WTC11 (cell line): Measurements from ENCODE around the gene PIP4K2C. TPM values are rescaled to one million over a fixed set of nuclear protein-coding genes. Genes with fewer than 3 reads are reported as not detected.

Source experiments
- ATAC-seq: fragments of 200-7000 bp; cut with Tn5 transposase; 2 replicates; pipeline ENCODE4 v1.10.0; 2021; ENCODE audit warnings: mild to moderate bottlenecking, moderate library complexity
- CTCF ChIA-PET: fragments of 300-600 bp; sonication (Branson Sonifier 250); formaldehyde crosslinking; loops from one replicate; lab custom pipeline; 2021; ENCODE audit warnings: antibody characterized with exemption; lab: Charles Lee
- POLR2A ChIA-PET: fragments of 350-600 bp; sonication (Branson Sonifier 250); formaldehyde crosslinking; loops from one replicate; lab custom pipeline; 2021; ENCODE audit warnings: antibody characterized with exemption; lab: Charles Lee
- DNase-seq: peaks from one replicate; pipeline ENCODE4 v3.0.0; 2021; ENCODE audit warnings: low spot score
- H3K27ac Mint-ChIP-seq: 2 replicates; pipeline ENCODE4 v1.8.0; 2021; ENCODE audit warnings: mixed read lengths
- H3K27me3 Mint-ChIP-seq: 2 replicates; pipeline ENCODE4 v1.8.0; 2021; ENCODE audit warnings: low read depth, mild to moderate bottlenecking, moderate library complexity, mixed read lengths
- H3K36me3 Mint-ChIP-seq: 2 replicates; pipeline ENCODE4 v1.8.0; 2021; ENCODE audit warnings: mixed read lengths
- H3K4me1 Mint-ChIP-seq: 2 replicates; pipeline ENCODE4 v1.8.0; 2022; ENCODE audit warnings: mixed read lengths
- H3K4me3 Mint-ChIP-seq: 2 replicates; pipeline ENCODE4 v1.8.0; 2021; ENCODE audit warnings: mild to moderate bottlenecking, moderate library complexity, mixed read lengths
- H3K9me3 Mint-ChIP-seq: 2 replicates; pipeline ENCODE4 v1.8.0; 2021; ENCODE audit warnings: mixed read lengths
- CREM ChIP-seq: sonication (generic); formaldehyde crosslinking; IDR thresholded peaks from 2 replicates; pipeline ENCODE4 v1.8.1; 2022; ENCODE audit warnings: mild to moderate bottlenecking, missing genetic modification reagents, moderate library complexity
- E2F4 ChIP-seq: sonication (generic); formaldehyde crosslinking; IDR thresholded peaks from 2 replicates; pipeline ENCODE4 v1.8.1; 2022; ENCODE audit warnings: low read depth, mild to moderate bottlenecking, moderate library complexity, missing genetic modification reagents, borderline replicate concordance
- EMX1 ChIP-seq: fragments of 250-450 bp; sonication (Bioruptor Pico); IDR thresholded peaks from 2 replicates; pipeline ENCODE4 v1.8.0; 2021; ENCODE audit warnings: mild to moderate bottlenecking
- NFYB ChIP-seq: sonication (generic); formaldehyde crosslinking; conservative IDR thresholded peaks from 2 replicates; pipeline ENCODE4 v1.8.0; 2022; ENCODE audit warnings: low read depth, missing genetic modification reagents
- SP1 ChIP-seq: sonication (generic); formaldehyde crosslinking; conservative IDR thresholded peaks from 2 replicates; pipeline ENCODE4 v1.8.1; 2022; ENCODE audit warnings: missing genetic modification reagents
- ZNF423 ChIP-seq: fragments of 250-450 bp; sonication (Bioruptor Pico); IDR thresholded peaks from 2 replicates; pipeline ENCODE4 v2.1.2; 2022; ENCODE audit warnings: mild to moderate bottlenecking, moderate library complexity
- ZNF425 ChIP-seq: fragments of 250-450 bp; sonication (Bioruptor Pico); conservative IDR thresholded peaks from 2 replicates; pipeline ENCODE4 v1.9.0; 2021; ENCODE audit warnings: mild to moderate bottlenecking
- total RNA-seq: library from RNA; stranded (reverse); gene quantifications from 3 replicates; pipeline ENCODE4 v1.2.3, GENCODE V29; 2021
- TF ChIP-seq, protein P1 (sequence below): sonication (generic); formaldehyde crosslinking; IDR thresholded peaks from 2 replicates; pipeline ENCODE4 v1.8.0; 2023; ENCODE audit warnings: missing genetic modification reagents, mild to moderate bottlenecking, borderline replicate concordance
- TF ChIP-seq, protein P2 (sequence below): sonication (generic); formaldehyde crosslinking; IDR thresholded peaks from 2 replicates; pipeline ENCODE4 v1.8.1; 2023; ENCODE audit warnings: mild to moderate bottlenecking, missing genetic modification reagents, moderate library complexity

The PIP4K2C gene
- total RNA-seq, 1 experiment from 2014 or later, result 25.4 TPM

DNA sequence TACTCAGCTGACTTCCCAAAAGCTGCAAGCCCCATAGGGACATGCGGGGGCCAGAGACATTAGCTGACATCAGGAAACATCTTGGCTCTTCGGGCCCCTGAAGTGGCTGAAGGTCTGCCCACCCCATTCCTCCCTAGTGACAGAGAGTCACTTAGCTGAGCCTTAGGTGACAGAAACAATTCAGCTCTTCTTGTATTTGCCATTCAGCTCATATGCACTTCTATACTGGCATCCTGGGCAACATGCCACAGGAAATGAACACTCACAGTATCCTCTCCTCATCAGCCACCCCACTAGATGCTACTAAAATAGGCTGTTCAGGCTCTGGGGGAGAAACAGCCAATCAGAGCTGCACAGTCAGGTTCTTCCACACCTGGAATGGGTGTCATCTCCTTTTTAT, 47.4 kb upstream of the PIP4K2C start (continued):
- TF ChIP-seq, protein P1, sequence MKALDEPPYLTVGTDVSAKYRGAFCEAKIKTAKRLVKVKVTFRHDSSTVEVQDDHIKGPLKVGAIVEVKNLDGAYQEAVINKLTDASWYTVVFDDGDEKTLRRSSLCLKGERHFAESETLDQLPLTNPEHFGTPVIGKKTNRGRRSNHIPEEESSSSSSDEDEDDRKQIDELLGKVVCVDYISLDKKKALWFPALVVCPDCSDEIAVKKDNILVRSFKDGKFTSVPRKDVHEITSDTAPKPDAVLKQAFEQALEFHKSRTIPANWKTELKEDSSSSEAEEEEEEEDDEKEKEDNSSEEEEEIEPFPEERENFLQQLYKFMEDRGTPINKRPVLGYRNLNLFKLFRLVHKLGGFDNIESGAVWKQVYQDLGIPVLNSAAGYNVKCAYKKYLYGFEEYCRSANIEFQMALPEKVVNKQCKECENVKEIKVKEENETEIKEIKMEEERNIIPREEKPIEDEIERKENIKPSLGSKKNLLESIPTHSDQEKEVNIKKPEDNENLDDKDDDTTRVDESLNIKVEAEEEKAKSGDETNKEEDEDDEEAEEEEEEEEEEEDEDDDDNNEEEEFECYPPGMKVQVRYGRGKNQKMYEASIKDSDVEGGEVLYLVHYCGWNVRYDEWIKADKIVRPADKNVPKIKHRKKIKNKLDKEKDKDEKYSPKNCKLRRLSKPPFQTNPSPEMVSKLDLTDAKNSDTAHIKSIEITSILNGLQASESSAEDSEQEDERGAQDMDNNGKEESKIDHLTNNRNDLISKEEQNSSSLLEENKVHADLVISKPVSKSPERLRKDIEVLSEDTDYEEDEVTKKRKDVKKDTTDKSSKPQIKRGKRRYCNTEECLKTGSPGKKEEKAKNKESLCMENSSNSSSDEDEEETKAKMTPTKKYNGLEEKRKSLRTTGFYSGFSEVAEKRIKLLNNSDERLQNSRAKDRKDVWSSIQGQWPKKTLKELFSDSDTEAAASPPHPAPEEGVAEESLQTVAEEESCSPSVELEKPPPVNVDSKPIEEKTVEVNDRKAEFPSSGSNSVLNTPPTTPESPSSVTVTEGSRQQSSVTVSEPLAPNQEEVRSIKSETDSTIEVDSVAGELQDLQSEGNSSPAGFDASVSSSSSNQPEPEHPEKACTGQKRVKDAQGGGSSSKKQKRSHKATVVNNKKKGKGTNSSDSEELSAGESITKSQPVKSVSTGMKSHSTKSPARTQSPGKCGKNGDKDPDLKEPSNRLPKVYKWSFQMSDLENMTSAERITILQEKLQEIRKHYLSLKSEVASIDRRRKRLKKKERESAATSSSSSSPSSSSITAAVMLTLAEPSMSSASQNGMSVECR, result no peak
- no peak for TF ChIP-seq ZNF425 (CRISPR knock-in tag)

GRCh38 chr12:57545809-57546437, 45.1 kb upstream of the PIP4K2C start:
- ATAC-seq (no peak), DNase-seq (no peak)
- peak overlapping the region; percentile 99 for H3K4me3 Mint-ChIP-seq
- peak overlapping the region; percentile 93; the same call in 1 of the 2 replicates for H3K27ac Mint-ChIP-seq
- peaks cover 24% of the 10 kb centered on the region for H3K27me3 Mint-ChIP-seq
- peaks cover 37% of the 10 kb centered on the region for H3K4me1 Mint-ChIP-seq
- no peaks in the 10 kb centered on the region for H3K9me3 Mint-ChIP-seq
- peaks cover 6% of the 10 kb centered on the region; the same call in 1 of the 2 replicates for H3K36me3 Mint-ChIP-seq
- ChIA-PET POLR2A (interaction anchor here (0.6 to 1.3 kb wide), 5 partner anchors 12 to 88 kb away, joined by 3 to 4 read pairs (median 3); partner anchors contain the start of gene DDIT3), CTCF (interaction anchor here (0.9 to 1.8 kb wide), 7 partner anchors 10 to 87 kb away, joined by 3 to 9 read pairs (median 5); partner anchors contain the start of gene GLI1)
- TF ChIP-seq E2F4 (CRISPR knock-in tag) (no peak), ZNF423 (no peak)
- TF ChIP-seq, protein P1, result no peak

GRCh38 chr12:57546438-57547287, 44.3 kb upstream of the PIP4K2C start, which contains the start of gene DCTN2:
Gene DCTN2 (minus strand): TSS chr12:57547192. CDS start chr12:57547063, 129 bp downstream.
- ChIA-PET POLR2A (interaction anchor here (0.6 to 1.3 kb wide), 6 partner anchors 12 to 88 kb away, joined by 3 to 4 read pairs (median 3); partner anchors contain the start of gene DDIT3), CTCF (interaction anchor here (0.9 to 1.8 kb wide), 9 partner anchors 11 to 189 kb away, joined by 3 to 9 read pairs (median 5); partner anchors contain the start of gene GLI1)
- Mint-ChIP-seq H3K4me3 (peak within 1 kb of the TSS; percentile 99), H3K27me3 (peaks cover 24% of the 10 kb centered on the region), H3K36me3 (0 out of 2 replicates have a peak, but pooled peaks cover 2% of the 10 kb centered on the region), H3K4me1 (peaks cover 42% of the 10 kb centered on the region), H3K9me3 (no peaks in the 10 kb centered on the region), H3K27ac (peak within 1 kb of the TSS; percentile 93)
- peak; percentile 34; the same call in 1 of the 2 replicates for TF ChIP-seq NFYB (CRISPR knock-in tag)
- TF ChIP-seq, protein P2, sequence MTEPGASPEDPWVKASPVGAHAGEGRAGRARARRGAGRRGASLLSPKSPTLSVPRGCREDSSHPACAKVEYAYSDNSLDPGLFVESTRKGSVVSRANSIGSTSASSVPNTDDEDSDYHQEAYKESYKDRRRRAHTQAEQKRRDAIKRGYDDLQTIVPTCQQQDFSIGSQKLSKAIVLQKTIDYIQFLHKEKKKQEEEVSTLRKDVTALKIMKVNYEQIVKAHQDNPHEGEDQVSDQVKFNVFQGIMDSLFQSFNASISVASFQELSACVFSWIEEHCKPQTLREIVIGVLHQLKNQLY (CRISPR knock-in tag), result no peak
- peak; percentile 38; the same call in 1 of the 2 replicates for TF ChIP-seq SP1 (CRISPR knock-in tag)
- TF ChIP-seq EMX1, result no peak
- TF ChIP-seq CREM (CRISPR knock-in tag), result 0 out of 2 replicates have a peak, but pooled peaks have one; percentile 69
- TF ChIP-seq, all 79 proteins: peak for 3
- ATAC-seq, result peak; percentile 91
- DNase-seq, result peak; percentile 97
